ENCODE data around the gene SHISA8. TPM values are rescaled to one million over a fixed set of nuclear protein-coding genes. Genes with fewer than 3 reads are reported as not detected.

SHISA8 gene
- total RNA-seq, 2 experiments from 2014 or later, result 0.30 to 0.70 TPM

DNA sequence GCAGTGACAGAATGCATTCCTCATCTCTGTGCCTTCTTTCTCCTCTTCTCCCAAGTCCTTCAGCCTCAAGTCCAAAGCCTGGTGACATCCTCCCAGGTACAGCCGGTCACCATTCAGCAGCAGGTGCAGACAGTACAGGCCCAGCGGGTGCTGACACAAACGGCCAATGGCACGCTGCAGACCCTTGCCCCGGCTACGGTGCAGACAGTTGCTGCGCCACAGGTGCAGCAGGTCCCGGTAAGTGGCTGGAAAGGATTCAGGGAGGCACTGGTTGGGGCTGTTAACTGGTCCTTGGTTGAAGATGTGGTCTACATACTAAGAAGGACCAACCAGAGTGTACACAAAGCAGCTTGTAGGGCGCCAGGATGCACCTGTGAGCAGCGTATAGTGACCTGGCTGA, 46.3 kb downstream of the SHISA8 start:
- H3K4me1 Mint-ChIP-seq, result peaks cover 18% of the 10 kb centered on the region
- ATAC-seq (no peak), DNase-seq (no peak)
- H3K9me3 Mint-ChIP-seq (ENCODE audit: low read depth), result no peaks in the 10 kb centered on the region
- peaks cover 43% of the 10 kb centered on the region for H3K36me3 Mint-ChIP-seq
- CTCF ChIA-PET, result interaction anchor here (0.7 kb wide), 1 partner anchor 31 kb away, joined by 6 read pairs; no protein-coding TSS in a partner anchor
- H3K27ac Mint-ChIP-seq, result no peak overlapping the region
- no peaks in the 10 kb centered on the region for H3K27me3 Mint-ChIP-seq
- H3K4me3 Mint-ChIP-seq, result no peak overlapping the region

DNA sequence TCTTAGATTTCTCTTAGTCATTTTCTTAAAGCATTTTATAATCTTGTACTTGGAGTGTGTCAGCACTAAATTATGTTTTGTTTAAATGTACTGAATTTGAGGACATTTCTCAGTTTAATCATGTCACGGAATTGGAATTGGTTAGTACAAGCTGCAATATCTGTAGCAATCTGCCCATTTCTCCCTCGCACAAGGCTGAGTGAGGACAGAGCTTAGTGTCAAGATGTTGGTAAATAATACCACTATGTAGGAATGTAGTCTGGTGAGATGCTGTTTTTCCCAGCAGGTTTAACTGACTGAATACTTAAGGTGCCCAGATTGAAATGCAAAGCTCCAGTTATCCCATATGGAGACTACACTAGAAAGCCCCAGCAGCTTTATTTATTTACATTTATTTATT, 51.4 kb downstream of the SHISA8 start:
- Mint-ChIP-seq H3K4me3 (no peak overlapping the region), H3K36me3 (peaks cover 26% of the 10 kb centered on the region), H3K27me3 (no peaks in the 10 kb centered on the region), H3K4me1 (peaks cover 49% of the 10 kb centered on the region), H3K27ac (no peak overlapping the region), H3K9me3 (ENCODE audit: low read depth) (no peaks in the 10 kb centered on the region)
- ATAC-seq (no peak), DNase-seq (no peak)
- CTCF ChIA-PET, result interaction anchor here (0.7 to 2.1 kb wide), 4 partner anchors 41 to 166 kb away, joined by 3 to 11 read pairs (median 6); no protein-coding TSS in a partner anchor

DNA sequence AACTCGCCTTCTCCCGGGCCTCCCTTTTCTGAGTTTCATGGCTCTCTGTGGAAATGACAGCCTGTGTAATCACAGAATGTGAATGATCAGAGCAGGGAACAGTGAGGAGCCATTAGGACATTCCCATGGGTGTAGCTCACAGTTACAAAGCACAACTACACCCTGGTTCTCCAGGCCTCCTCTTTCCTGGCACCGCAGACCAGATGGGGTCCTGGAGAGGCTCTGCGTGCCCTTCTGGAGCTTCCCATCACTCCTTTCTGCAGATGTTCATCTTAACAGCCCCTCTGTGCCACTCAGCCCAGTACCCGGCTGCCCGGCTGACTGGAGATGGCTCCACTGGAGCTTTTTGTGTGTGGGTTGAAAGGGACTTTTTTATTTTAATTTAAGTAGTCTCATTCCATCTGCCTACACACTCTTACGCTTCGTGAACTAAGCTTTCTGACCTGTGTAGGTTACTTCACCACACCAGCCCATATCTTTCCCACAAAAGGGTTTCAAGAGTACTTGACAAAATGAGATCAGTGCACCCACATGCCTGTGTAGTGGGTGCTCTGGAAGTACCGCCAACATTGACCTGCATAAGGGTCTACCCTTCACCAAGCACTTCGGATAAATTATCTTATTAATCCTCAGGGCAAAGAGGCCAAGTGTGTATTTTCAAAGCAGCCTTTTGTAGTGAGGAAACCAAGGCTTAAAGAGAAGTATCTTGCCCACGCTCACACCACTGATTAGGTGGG, 52.2 kb downstream of the SHISA8 start:
- peak; percentile 42 for ATAC-seq
- H3K4me1 Mint-ChIP-seq, result peaks cover 56% of the 10 kb centered on the region
- H3K4me3 Mint-ChIP-seq, result peak overlapping the region; percentile 15
- peak overlapping the region; percentile 81 for H3K27ac Mint-ChIP-seq
- no peaks in the 10 kb centered on the region for H3K9me3 Mint-ChIP-seq (ENCODE audit: low read depth)
- H3K27me3 Mint-ChIP-seq, result no peaks in the 10 kb centered on the region
- CTCF ChIA-PET, result interaction anchor here (0.7 to 2.1 kb wide), 16 partner anchors 10 to 165 kb away, joined by 3 to 11 read pairs (median 4); partner anchors contain the start of genes CCDC134, CENPM and SREBF2
- DNase-seq, result peak; percentile 49
- H3K36me3 Mint-ChIP-seq, result peaks cover 21% of the 10 kb centered on the region

DNA sequence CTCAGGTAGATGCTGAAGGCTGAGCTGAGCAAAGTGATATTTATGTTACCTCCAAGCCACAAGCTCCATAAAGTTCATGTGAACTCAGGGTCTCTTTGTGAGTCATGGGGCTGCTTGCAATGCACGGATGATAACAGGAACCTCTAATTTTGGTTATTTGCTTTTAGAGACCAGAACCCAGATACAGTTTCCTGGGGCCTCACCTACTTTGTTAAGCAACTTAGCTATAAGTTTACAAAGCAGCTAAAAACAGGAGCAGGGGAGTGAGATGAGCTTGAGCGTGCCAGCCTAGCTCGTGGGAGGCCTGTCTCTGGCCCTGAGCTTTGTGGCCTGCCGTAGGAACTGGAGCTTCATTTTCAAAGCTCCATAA, 52.7 kb downstream of the SHISA8 start:
- ATAC-seq (peak; percentile 37), DNase-seq (peak; percentile 57)
- no peaks in the 10 kb centered on the region for H3K27me3 Mint-ChIP-seq
- H3K36me3 Mint-ChIP-seq, result peaks cover 18% of the 10 kb centered on the region
- peak overlapping the region; percentile 15 for H3K4me3 Mint-ChIP-seq
- CTCF ChIA-PET, result interaction anchor here (0.7 to 2.1 kb wide), 15 partner anchors 10 to 165 kb away, joined by 3 to 11 read pairs (median 4); partner anchors contain the start of genes CCDC134, CENPM and SREBF2
- H3K27ac Mint-ChIP-seq, result peak overlapping the region; percentile 81
- H3K4me1 Mint-ChIP-seq, result peaks cover 60% of the 10 kb centered on the region
- no peaks in the 10 kb centered on the region for H3K9me3 Mint-ChIP-seq (ENCODE audit: low read depth)

Small RNA genes lying within 50 kb of the gene (microRNA-seq; reads per million reads assigned to microRNA genes)
- gene MIR33A, result 107 reads per million, percentile 66 among the genes with 10 or more reads in this experiment

Other genes starting within 250 kb of the SHISA8 start
- 100 to 1,000 TPM; 176 to 193 TPM for gene SNU13, start 226.2 kb downstream of the SHISA8 start, total RNA-seq
- gene MEI1, start 215.6 kb downstream of the SHISA8 start, total RNA-seq, result 10 to 100 TPM; 37.3 to 45.9 TPM
- gene CCDC134, start 114.4 kb downstream of the SHISA8 start, total RNA-seq, result 10 to 100 TPM; 25.3 to 27.9 TPM
- 100 to 1,000 TPM; 130 to 135 TPM for gene SREBF2, start 82.0 kb downstream of the SHISA8 start, total RNA-seq
- 1 to 10 TPM in 1 of 2 experiments, under 1 TPM in 1; 0.89 to 3.1 TPM for gene TNFRSF13C, start 11.7 kb upstream of the SHISA8 start, total RNA-seq
- 10 to 100 TPM; 74.0 to 95.8 TPM for gene CENPM, start 32.1 kb upstream of the SHISA8 start, total RNA-seq
- 1 to 10 TPM; 1.2 TPM for gene SEPTIN3, start 54.4 kb upstream of the SHISA8 start, total RNA-seq
- 1 to 10 TPM in 1 of 2 experiments, under 1 TPM in 1; 0.91 to 2.1 TPM for gene WBP2NL, start 83.7 kb upstream of the SHISA8 start, total RNA-seq
- gene NAGA, start 155.7 kb upstream of the SHISA8 start, total RNA-seq, result 10 to 100 TPM; 23.1 to 27.1 TPM
- gene PHETA2, start 159.2 kb upstream of the SHISA8 start, total RNA-seq, result 1 to 10 TPM; 2.0 to 2.5 TPM
- 10 to 100 TPM; 60.4 to 72.1 TPM for gene SMDT1, start 164.6 kb upstream of the SHISA8 start, total RNA-seq
- 10 to 100 TPM; 75.9 to 91.6 TPM for gene NDUFA6, start 175.7 kb upstream of the SHISA8 start, total RNA-seq
- 1 to 10 TPM; 2.3 to 2.5 TPM for gene CYP2D6, start 215.7 kb upstream of the SHISA8 start, total RNA-seq

All from activated CD8-positive, alpha-beta memory T cell treated with anti-CD3 and anti-CD28 coated beads, Interleukin-2, amount 10 ng/mL, durations not matched to agents 7 days and 5 days (primary cell).